Measurements from ENCODE around the gene FBXO30.

- TF ChIP-seq CTCF (IDR thresholded peaks at IDR 0.05; ENCODE audit: low read length): no peak
- no peak for TF ChIP-seq EZH2 (optimal IDR thresholded peaks at IDR 0.05; ENCODE audit: low read depth, low read length)
- no peak for TF ChIP-seq EZH2phosphoT487 (IDR thresholded peaks at IDR 0.05; ENCODE audit: low read length)
Observed at GRCh38 chr6:145841668-145842067, 27.1 kb upstream of the FBXO30 start.
